Cardiac septum (tissue), 1 donor: ENCODE data around the gene UBE2D4. TPM values are rescaled to one million over a fixed set of nuclear protein-coding genes. Genes with fewer than 3 reads are reported as not detected.
"Not testable (repeated sequence)": the region's sequence is repeated elsewhere in the genome, so short reads cannot be mapped to it uniquely, and the experiment has no call there.

Experiments
- DNase-seq: peaks from one replicate; pipeline ENCODE4 v3.0.0-alpha.2; 2020; ENCODE audit warnings: low spot score
- intact Hi-C: fragments of 100-400 bp; cut with DNase I; formaldehyde crosslinking; loops from one replicate; pipeline ENCODE4 v1.14.0; 2022
- long read RNA-seq: library from polyadenylated mRNA; unstranded; transcript quantifications from one replicate; pipeline ENCODE4 v2.0.0, GENCODE V29; 2021
- total RNA-seq: library from RNA; stranded (reverse); fragmentation: NEBNext Ultra II Directional; extraction: Animal tissue kit (Norgen Biotek cat#: 25700); gene quantifications from one replicate; pipeline ENCODE4 v1.2.1, GENCODE V29; 2021
- donor health status: DM: no; HTN: no; CAD: no.

Gene UBE2D4
- total RNA-seq, result 34.9 TPM
- long read RNA-seq, transcript UBE2D4-207 (8 exons, 849 nt), result minor isoform, 10 of 47 reads
- long read RNA-seq, transcript UBE2D4-201 (7 exons, 3,974 nt), result major isoform, 21 of 47 reads
- long read RNA-seq, partial matches to known transcripts, result 2 of 47 reads
- long read RNA-seq, other reads (novel, unspliced or antisense), result 8 of 47 reads

DNA sequence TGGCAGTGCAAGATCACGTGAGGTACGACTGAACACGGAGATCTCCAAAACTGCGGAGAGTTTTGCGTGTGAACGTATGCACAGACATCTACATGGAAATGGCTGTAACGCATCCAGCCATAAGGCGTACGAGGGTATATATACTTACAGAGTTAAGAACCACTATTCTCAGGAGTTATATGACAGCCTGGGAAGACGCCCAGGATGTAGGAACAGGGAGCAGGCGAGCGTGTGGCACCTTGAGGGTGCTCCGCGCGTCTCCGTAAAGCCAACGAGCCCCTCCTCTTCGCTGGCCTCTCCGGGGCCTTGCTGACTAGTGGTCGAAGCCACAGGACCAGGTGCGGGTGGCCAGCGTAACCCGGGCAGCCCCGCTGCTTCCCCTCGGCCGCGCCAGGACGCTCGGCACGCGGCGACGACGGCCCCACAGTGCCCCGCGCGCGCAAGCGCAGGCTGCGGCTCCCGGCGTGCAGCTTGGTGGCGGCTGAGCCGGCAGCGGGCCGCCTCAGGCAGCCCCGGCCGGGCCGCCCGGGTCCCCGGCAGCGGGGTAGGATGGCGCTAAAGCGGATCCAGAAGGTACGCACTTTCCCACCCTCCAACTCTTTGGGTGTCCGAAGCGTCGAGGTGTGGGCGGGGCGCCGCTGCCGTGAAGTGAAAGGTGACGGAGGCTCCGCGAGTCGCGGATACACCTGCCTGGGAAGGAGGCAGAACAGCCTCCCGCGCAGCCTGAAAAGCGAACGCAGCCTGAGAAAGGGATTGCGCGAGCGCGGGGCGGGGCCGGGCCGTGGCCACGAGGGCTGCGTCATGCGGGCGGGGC lies at the start of gene UBE2D4:
TSS of gene UBE2D4 (plus strand) at position 453 of the 814 bp plus-strand sequence. CDS start at position 550, 97 bp downstream.
- peak; percentile 93 for DNase-seq
- intact Hi-C loops, result no loop called here

DNA sequence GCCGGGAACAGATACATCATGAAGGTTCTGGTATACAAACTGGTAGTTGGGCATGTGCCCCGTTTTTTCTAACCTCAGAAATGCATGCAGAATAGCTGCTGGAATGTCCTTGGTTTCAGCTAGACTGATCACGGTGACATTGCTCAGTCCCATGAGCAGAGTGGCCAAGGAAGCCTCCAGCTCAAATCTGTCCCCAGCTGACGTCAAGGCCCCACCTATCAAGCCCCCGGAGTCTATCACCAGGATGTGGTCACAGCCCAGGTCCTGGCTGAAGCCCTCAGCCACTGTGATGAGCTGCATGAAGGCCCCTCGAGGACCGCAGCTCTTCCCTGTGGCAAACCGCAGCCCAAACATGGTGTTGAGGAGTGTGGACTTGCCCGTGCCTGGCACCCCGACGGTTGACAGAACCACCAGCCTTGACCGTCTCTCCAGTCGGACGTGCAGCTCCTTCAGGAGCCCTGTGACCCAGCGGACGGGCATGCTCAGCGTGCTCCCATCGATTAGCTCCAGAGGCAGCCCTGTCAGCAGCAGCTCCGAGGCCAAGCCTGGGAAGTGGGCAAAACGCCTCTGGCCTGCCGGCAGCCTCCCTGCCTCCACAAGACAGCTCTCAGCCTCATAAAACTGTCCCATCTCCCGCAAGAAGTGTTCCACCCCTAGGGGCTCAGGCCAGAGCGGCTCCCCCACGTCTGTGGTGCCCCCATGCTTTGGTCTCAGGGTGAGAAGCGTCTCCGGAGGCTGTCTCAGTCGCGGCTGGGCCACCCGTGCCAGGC lies 49.1 kb upstream of the UBE2D4 start:
- intact Hi-C loops, result no loop called here
- no peak for DNase-seq

DNA sequence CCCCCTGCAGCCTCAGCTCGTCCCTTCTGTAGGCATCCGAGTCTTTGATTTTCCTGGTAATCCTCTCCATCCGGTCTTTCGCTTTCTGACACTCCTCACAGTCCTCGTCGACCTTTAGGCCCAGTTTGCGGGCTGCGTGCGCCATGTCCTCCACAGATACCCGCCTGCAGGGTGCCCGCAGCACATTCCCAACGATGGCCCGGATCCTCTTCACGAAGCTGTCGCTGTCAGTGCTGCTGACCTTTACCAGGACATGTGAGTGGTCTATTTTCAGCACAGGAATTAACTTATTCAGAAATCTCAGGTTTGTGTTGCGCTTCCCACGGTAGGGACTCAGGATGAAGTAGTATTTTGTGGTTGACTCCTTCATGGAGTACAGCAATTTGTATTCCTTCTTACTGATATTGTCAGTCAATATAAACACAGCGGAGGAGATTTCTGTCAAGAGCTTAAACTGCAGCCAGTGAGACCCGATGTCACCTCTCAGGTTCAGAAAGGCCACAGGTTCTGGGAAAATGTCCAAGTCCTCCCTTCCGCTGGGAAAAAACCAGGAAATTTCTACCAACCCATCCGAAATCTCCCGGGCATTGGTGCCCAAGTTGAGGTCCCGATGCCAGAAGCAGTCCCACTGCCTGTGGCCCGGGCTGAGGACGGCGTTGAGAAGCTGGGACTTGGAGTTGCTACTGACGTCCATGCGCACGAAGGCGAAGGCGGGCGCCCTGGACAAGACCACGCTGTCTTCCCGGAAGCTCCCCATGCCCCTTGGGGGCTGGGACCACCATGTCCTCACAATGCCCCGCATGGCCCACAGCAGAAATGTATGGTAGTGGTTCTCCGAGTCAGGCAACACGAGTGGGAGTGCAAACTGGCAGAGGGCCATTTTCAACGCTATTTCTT lies 48.0 kb upstream of the UBE2D4 start:
- intact Hi-C loops, result no loop called here
- no peak for DNase-seq

DNA sequence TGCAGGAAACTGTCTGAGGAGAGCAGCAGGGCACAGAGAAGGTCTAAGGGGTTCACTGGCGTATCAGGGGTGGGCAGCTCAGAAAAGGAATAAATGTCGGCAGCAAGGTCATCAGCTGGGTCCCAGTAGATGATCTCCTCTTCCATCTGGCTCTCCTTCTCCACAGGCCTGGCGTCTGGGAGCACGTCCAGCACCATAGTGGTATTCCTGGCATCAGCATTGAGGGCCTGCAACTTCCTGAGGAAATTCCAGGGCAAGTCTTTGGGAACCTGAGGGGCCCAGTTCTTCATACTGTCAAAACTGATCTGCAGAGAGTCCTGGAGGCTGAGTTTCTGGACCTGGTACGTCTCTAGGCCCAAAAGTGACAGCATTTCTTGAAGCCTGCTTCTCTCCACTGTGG lies 47.4 kb upstream of the UBE2D4 start:
- intact Hi-C loops, result no loop called here
- no peak for DNase-seq

DNA sequence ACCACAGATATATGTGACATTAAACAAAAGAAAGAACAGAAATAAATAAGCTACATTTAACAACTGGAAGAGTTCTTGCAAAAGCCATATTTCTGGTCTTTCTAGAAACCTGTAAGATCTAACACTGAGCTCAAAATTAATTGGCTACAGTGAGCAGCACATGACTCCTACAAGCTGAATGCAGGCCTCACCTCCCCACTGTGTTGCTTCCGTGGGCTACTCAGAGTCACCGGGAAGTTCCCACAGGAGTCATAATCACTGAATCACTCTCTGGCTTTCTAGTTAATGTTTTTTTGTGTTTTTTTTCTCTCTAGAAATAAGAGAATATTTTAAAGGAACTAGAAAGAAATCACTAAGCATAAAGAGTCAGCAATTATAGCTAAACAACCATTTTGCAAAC lies 46.8 kb upstream of the UBE2D4 start:
- intact Hi-C loops, result no loop called here
- DNase-seq, result no peak

DNA sequence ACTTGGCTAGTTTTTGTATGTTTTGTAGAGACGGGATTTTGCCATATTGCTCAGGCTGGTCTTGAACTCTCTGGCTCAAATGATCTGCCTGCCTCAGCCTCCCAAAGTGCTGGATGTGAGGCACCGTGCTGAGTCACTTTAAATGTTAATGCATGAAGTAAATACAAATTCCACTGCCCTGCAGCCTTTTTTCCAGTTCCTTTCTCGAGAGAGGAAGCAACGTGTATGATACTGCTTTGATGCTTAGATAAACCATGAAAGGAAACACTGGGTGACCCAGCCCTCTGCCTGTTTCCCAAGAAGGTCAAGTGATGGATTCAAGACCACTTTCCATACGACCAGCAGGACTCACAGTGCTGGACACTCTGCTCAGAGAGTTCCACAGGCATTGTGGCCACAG lies 45.6 kb upstream of the UBE2D4 start:
- intact Hi-C loops, result no loop called here
- no peak for DNase-seq

DNA sequence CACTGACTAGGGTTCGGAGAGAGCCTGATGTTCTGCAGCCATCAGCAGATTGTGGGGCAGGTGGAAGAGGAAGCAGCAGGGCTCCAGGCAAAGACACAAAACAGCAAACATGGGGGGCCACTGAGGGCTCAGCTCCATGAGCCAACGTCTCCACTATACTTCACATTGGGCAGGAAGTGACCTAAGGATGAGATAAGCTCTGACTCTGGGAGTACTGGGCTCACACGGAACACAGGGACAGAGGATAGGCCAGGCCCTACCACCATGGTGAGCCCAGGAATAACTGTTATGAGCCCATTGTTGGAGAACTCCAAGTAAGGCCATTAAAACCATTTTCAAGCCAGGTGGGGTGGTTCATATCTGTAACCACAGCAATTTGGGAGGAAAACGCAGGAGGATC lies 42.0 kb upstream of the UBE2D4 start:
- no peak for DNase-seq
- intact Hi-C loops, result no loop called here

DNA sequence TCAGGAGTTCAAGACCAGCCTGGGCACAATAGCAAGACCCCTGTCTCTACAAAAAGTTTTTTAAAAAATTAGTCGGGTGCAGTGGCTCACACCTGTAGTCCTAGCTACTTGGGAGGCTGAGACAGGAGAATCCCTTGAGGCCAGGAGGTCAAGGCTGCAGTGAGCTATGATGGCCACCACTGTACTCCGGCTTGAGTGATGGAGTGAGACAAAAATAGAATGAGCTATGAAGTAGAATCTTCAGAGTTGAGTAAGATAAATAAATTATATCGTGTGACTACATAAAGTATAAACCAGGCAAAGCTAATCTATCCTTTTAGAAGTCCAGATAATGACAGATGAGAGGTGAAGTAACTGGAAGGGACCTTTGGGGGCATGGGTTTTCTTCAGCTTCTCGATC lies 41.6 kb upstream of the UBE2D4 start:
- DNase-seq, result no peak
- intact Hi-C loops, result no loop called here

DNA sequence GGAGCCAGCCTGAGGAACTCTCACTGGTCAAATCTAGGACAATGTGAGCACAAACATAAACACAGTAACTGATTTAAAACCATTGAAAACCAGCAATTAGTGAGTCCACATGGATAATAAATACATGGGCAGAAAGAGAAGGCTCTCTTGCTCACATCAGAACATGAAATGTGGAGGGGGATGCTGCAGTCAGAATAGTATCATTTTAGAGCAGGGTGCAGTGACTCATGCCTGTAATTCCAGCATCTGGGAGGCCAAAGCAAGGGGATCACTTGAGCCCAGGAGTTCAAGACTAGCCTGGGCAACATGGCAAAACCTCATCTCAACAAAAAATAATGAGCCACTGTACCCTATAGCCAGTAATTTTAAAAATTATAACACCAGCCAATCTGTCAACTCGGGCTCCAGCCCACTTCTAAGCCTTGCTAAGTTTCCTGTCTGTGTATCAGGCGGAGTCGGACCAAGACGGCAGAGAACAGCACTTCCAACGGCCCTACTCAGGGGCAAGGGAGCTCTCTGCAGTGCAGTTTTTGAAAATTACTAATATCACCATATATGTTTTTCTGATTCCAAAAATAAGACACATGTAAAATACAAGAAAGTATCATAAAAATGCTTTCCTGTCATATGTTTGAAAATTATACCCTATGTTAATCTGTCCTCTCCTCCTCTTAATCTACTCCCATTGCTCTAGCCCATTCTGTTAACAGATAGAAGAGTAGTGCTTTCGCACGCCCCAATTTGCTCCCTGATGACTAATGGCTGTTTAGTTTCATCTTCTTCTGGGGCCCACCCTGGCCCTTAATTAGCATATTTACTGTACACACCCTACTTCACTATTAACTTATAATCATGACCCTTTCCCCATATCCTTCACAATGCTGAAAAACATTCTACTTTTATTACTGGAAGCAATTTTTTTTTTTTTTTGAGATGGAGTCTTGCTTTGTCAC lies 37.0 kb upstream of the UBE2D4 start:
- intact Hi-C loops, result no loop called here
- DNase-seq, result no peak

DNA sequence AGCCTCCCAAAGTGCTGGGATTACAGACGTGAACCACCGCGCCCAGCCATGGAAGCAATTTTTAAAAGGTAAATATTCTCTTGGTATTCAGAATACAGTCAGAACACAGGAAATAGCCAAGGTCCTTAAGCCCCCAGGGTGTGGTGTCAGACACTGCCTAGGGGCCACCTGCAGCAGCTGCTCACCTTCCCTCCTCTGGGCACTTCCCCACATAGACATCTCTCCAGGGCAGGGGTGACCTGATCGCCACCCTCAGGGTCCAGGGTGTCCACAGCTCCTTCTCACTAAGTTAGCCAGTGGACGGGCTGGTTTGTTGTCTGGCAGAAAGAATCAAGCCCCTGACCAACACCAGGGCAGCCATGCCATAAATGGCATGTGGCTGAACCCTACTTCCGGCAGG lies 35.8 kb upstream of the UBE2D4 start:
- no peak for DNase-seq
- intact Hi-C loops, result no loop called here

DNA sequence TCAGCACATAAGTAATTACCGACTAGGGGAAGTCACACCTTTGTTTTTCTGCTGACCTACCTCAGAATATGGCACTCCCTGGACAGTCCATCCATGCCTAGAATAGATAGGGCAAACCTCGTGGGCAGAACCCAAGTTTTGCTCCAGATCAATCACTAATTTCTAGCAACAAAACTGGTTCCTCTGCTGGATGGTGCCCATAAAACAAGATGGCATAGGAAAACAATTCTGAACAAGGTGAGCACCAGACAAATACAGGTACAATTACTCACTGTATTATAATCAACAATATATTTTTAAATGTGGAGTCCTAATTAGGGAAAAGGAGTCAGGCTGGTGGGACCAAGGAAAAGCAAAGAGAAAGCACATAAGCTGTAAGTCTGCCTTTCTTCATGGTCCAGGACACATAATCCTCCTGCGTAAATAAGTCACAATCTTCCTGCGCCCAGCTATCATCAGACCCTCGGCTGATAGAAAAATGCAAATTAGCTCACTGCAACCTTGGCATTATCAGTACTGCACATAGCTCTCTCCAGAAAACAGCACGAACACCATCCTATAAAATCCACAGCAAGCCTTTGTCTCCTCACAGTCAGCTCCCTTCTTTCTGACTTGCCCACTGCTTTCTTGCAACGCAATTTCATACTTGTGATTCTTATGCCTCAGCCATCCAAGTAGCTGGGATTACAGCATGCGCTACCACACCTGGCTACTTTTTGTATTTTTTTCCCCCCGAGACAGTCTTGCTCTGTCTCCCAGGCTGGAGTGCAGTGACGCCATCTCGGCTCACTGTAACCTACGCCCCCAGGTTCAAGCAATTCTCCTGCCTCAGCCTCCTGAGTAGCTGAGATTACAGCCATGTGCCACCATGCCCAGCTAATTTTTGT lies 34.9 kb upstream of the UBE2D4 start:
- DNase-seq, result no peak
- intact Hi-C loops, result no loop called here

DNA sequence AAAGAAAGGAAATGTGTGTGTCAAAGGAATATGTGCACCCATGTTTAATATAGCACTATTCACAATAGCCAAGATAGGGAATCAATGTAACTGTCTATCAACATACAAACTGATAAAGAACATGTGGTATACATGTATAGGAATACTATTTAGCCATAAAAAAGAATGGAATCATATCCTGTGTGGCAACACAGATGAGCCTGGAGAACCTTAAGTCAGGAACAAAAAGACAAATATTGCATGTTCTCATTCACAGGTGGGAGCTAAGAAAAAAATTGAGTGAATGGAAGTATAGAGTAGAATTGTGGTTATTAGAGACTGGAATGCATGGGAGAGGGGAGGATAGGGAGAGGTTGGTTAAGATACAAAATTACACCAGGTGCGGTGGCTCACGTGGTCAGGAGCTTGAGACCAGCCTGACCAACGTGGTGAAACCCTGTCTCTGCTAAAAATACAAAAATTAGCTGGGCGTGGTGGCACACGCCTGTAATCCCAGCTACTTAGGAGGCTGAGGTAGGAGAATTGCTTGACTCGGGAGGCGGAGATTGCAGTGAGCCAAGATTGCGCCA lies 30.3 kb upstream of the UBE2D4 start:
- no peak for DNase-seq
- intact Hi-C loops, result no loop called here

DNA sequence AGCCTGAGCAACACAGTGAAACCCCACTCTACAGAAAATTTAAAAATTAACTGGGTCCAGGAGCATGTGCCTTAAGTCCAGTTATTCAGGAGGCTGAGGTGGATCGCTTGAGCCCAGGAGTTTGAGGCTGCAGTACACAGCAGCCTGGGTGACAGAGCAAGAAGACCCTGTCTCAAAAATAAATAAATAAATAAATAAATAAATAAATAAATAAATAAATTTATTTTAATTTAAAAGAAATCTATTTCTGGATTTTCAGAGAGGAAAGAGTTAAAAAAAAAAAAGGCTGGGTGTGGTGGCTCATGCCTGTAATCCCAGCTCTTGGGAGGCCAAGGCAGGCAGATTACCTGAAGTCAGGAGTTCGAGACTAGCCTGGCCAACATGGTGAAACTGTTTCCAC lies 27.7 kb upstream of the UBE2D4 start:
- DNase-seq, intact Hi-C loops: not testable (repeated sequence)

DNA sequence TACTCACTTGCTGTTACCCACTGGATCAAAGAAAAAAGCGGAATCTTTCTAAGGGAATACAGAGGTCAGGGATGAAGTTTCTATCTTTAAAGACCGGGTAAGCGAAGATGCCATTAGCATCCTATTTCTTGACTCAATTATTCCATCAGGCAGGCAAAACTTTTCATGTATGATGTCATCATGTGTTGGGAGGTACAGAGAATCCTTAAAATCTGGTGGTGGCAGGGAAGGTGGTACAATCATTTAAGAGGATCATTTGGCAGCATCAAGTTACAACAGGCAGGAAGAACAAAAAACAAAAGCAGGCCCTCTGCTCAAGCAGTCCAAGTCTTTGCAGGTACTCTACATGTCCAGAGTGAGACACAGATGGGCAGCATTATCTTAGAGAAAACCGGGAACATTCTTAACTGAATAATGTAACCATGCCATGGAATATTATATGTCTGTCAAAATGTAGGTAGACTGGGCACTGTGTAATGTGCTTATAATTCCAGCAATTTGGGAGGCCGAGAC lies 23.6 kb upstream of the UBE2D4 start:
- intact Hi-C loops, result no loop called here
- DNase-seq, result no peak

DNA sequence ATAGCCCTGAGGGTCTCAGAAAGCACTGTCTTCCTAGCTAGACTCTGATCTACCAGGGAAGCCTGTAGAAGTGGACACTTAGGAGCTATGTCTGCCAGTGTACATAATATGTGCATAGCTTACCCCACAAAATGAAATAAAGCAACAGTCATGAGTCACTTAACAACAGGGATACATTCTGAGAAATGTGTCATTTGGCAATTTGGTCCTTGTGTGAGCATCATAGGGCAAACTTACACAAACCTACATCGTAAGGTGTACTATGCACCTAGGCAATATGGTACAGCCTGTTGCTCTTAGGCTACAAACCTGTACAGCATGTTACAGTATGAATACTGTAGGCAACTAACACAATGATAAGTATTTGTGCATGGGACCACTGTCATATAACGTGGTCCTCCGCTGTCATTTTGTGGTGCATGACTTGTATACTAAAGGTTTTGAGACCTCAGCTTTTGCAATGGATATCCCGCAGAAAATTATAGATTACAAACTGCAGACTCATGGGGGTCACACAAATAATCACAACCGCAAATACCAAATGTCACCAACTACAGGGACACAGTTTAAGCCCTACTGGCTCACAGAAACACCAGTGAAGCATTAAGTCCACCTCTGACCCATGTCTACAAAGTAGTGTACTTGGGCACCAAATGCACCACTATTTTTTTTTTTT lies 21.6 kb upstream of the UBE2D4 start:
- intact Hi-C loops, result loop anchor here (5.0 kb wide), 1 partner anchor 32 kb away; no protein-coding TSS in a partner anchor
- no peak for DNase-seq

DNA sequence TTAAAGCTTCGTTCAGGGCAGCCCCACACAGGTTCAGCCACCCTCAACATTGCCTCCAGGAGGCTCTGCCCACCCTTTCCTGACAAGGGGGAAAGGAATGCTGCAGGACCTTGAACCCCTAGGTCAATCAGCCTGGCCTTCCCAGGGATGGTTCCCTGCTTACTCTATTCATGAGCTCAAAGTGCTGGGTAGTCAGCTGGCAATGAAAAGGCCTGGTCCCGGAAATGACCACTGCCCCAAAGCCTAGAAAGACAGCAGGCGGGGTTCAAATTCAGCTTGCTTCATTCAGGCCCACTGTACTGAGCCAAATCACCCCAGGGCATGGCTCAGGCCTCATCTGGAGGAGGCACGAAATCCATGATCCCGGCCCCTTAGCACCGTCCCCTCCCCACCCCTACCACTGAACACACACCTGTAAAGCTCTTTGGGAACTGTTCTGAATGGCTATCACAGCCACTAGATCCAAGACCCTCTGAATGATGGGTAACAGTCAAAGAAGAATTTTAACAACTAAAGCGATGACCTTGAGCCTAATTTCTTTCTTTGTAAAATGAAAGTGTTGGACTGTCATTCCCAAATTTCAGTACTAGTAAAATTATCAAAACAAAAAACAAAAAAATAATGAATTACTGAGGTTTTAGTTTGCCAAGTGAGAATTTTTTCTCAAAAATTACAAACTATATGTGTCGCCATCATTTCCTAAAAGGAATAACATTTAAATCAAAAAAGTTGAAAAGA lies 20.9 kb upstream of the UBE2D4 start:
- DNase-seq, result no peak

More for the DNA sequence above, 20.9 kb upstream of the UBE2D4 start:
- intact Hi-C loops, result loop anchor here (5.0 kb wide), 1 partner anchor 33 kb away; no protein-coding TSS in a partner anchor
